ENCODE results near the gene PHETA1.

PHETA1 gene

DNA sequence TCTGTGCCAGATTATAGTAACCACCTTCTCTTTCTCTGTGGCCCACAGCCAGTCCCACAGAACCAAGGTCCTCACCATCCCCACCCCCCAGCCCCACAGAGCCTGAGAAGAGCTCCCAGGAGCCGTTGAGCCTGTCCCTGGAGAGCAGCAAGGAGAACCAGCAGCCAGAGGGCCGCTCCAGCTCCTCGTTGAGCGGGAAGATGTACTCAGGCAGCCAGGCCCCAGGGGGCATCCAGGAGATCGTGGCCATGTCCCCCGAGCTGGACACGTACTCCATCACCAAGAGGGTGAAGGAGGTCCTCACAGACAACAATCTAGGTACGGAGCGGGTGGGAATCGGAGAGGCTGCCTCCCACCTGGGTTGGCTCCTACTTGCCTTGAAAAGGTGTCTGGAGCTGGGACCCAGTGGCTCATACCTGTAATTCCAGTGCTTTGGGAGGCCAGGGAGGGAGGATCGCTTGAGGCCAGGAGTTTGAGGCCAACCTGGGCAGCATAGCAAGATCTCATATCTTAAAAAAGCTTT, 34.4 kb downstream of the PHETA1 start:
- Histone ChIP-seq H3K4me1 (ENCODE audit: control insufficient read depth in 1 of 2, insufficient read depth in 1 of 2, low read depth in 1 of 2, low read length in 1 of 2) (no peaks in the 10 kb centered on the region), H3K27ac (no peak overlapping the region), H3K27me3 (no peaks in the 10 kb centered on the region), H3K9me3 (no peaks in the 10 kb centered on the region), H3K4me3 (ENCODE audit: low read depth in 1 of 2, low read length in 1 of 2) (no peak overlapping the region), H3K36me3 (no peaks in the 10 kb centered on the region)
- TF ChIP-seq, protein P1, sequence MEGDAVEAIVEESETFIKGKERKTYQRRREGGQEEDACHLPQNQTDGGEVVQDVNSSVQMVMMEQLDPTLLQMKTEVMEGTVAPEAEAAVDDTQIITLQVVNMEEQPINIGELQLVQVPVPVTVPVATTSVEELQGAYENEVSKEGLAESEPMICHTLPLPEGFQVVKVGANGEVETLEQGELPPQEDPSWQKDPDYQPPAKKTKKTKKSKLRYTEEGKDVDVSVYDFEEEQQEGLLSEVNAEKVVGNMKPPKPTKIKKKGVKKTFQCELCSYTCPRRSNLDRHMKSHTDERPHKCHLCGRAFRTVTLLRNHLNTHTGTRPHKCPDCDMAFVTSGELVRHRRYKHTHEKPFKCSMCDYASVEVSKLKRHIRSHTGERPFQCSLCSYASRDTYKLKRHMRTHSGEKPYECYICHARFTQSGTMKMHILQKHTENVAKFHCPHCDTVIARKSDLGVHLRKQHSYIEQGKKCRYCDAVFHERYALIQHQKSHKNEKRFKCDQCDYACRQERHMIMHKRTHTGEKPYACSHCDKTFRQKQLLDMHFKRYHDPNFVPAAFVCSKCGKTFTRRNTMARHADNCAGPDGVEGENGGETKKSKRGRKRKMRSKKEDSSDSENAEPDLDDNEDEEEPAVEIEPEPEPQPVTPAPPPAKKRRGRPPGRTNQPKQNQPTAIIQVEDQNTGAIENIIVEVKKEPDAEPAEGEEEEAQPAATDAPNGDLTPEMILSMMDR (IDR thresholded peaks at IDR 0.05) = no peak

DNA sequence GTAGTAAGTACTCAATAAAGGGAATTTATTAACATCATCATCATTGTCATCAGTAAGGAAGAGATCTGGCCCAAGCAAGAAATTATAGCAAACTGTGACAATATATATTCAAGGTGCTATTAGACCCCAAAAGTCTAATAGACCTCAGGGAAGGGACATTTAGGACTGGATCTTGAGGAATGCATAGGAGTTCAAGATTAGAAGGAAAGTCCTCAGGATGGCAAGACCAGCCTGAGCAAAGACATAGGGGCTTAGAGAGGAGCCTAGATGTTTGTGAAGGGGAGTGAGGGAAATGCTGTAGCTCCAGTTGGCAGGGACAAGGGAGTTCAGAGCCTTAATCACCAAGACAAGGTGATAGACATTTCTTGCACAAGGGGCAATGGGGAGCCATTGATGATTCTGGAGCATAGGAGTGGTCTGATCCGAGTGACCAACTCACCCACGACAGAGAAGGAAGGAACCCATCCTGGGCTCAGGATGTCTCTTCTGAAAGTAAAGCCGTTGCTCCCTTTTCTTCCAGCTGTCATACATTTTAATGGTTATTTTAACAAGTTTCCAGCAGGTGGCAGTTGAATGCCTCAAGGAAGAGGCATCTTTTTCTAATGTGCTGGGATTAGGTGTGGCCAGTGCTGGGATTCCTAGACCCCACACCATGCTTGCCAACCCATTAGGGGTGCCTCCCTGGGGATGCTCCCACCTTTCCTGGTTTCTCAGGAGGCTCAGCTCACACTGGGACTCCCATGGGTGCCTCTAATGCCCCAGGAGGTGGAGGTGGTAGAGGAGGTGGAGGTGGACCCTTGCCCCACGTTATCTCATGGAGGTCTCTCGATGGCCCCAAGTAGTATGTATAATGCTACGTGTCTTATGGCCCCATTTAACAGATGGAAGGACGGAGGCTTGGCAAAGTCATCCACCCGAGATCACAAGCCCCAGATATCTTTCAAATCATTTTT, 37.8 kb downstream of the PHETA1 start:
- Histone ChIP-seq H3K27ac (no peak overlapping the region), H3K9me3 (no peaks in the 10 kb centered on the region), H3K36me3 (no peaks in the 10 kb centered on the region), H3K4me1 (ENCODE audit: control insufficient read depth in 1 of 2, insufficient read depth in 1 of 2, low read depth in 1 of 2, low read length in 1 of 2) (no peaks in the 10 kb centered on the region), H3K4me3 (ENCODE audit: low read depth in 1 of 2, low read length in 1 of 2) (no peak overlapping the region), H3K27me3 (no peaks in the 10 kb centered on the region)
- TF ChIP-seq, protein P1 (IDR thresholded peaks at IDR 0.05) = no peak

DNA sequence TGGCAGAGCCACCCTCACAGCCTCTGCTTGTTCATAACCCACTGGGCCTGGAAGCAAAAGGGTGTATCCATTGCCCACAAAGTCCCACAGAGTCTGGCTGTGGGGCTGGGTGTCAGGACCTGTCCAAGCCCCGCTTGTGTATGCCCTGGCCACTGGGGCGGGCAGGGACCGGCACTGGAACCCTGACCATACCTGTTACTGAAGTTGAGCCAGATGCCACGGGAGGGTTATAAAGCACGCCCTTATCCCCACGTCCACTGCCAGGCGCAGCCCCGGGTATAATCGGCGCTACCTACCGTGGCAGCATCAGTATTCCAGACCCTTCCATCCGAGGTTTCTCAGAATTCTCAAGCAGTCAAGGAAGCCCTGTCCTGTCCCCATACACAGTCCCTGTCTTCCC, 40.8 kb downstream of the PHETA1 start:
- TF ChIP-seq, protein P1 (IDR thresholded peaks at IDR 0.05) = no peak
- H3K27ac ChIP-seq = no peak overlapping the region
- no peaks in the 10 kb centered on the region for H3K36me3 ChIP-seq
- no peaks in the 10 kb centered on the region for H3K4me1 ChIP-seq (ENCODE audit: control insufficient read depth in 1 of 2, insufficient read depth in 1 of 2, low read depth in 1 of 2, low read length in 1 of 2)
- no peaks in the 10 kb centered on the region for H3K27me3 ChIP-seq
- H3K4me3 ChIP-seq (ENCODE audit: low read depth in 1 of 2, low read length in 1 of 2) = no peak overlapping the region
- H3K9me3 ChIP-seq = no peaks in the 10 kb centered on the region

DNA sequence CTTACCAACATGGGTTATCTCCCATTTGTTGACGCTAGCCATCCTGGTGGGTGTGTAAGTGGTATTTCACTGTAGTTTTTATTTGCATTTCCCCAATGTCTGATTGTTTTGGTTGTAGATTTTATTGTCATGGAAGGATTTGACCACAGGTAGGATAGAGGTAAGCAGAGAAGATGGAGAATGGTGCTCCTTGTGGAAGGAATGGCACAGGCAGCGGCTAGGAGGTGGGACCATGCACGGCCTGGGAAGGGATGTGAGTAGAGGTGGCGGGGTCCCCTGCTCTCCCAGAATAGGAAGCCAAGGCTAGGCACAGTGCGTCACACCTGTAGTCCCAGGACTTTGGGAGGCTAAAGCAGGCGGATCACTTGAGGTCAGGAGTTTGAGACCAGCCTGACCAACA, 41.4 kb downstream of the PHETA1 start:
- TF ChIP-seq, protein P1 (IDR thresholded peaks at IDR 0.05) = no peak
- H3K4me1 ChIP-seq (ENCODE audit: control insufficient read depth in 1 of 2, insufficient read depth in 1 of 2, low read depth in 1 of 2, low read length in 1 of 2) = no peaks in the 10 kb centered on the region
- H3K4me3 ChIP-seq (ENCODE audit: low read depth in 1 of 2, low read length in 1 of 2) = no peak overlapping the region
- no peaks in the 10 kb centered on the region for H3K27me3 ChIP-seq
- no peaks in the 10 kb centered on the region for H3K36me3 ChIP-seq
- no peaks in the 10 kb centered on the region for H3K9me3 ChIP-seq
- H3K27ac ChIP-seq = no peak overlapping the region

DNA sequence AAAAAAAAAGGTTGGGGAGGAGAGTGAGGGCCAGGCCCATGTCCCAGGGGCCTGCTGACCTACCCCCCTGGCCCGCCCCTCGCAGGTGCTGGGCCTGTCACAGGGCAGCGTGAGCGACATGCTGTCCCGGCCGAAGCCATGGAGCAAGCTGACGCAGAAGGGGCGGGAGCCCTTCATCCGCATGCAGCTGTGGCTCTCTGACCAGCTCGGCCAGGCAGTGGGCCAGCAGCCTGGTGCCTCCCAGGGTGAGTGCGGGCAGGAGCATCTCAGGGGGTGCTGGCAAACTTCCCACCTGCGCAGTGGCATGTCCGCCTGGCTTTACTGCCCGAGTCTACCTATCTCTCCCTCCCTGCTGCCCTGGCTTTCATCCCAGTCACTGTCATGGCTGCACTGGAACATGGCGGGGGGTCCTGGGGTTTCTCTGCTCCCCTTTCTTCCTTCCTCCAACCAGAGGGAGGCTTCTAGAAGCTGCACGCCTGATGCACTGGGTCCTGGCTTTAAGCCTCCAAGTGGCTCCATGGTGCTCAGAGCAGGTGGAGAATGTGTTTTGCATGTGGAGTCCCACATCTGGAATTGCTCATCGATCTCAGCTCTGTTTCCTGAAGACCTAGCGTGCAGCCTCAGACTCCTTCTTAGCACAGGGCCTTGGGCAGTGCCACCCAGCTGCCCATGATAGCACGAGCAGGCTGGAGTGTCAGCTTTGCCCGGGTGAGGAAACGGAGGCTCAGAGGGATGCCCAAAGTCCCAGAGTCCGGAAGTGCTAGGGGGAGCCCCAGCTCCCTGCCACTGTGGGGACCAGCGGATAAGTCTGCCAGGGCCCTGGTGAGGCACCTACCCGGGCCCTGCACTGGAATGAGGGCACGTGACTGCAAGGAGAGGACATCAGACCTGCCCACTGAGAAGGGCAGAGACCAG, 46.3 kb downstream of the PHETA1 start:
- TF ChIP-seq, protein P1 (IDR thresholded peaks at IDR 0.05) = no peak
- no peaks in the 10 kb centered on the region for H3K4me1 ChIP-seq (ENCODE audit: control insufficient read depth in 1 of 2, insufficient read depth in 1 of 2, low read depth in 1 of 2, low read length in 1 of 2)
- H3K36me3 ChIP-seq = no peaks in the 10 kb centered on the region
- H3K27ac ChIP-seq = no peak overlapping the region
- H3K9me3 ChIP-seq = no peaks in the 10 kb centered on the region
- H3K27me3 ChIP-seq = no peaks in the 10 kb centered on the region
- H3K4me3 ChIP-seq (ENCODE audit: low read depth in 1 of 2, low read length in 1 of 2) = no peak overlapping the region
